Testis (tissue), 3 donors: ENCODE measurements around the gene CNOT8. TPM values are rescaled to one million over a fixed set of nuclear protein-coding genes. Genes with fewer than 3 reads are reported as not detected.

Experiments used
- DNase-seq: peaks from one replicate; pipeline ENCODE4 v3.0.0-alpha.2; 2019
- H3K27ac ChIP-seq, 2 donors: fragments of 200-600 bp; sonication (generic); one replicate each; pipeline ENCODE4 v1.5.1; 2019
- H3K27me3 ChIP-seq: fragments of 200-600 bp; sonication (generic); one replicate; pipeline ENCODE4 v1.5.1; 2019
- H3K36me3 ChIP-seq: fragments of 200-600 bp; sonication (generic); one replicate; pipeline ENCODE4 v1.5.1; 2017; ENCODE audit warnings: low read depth; ENCODE audit errors: missing control alignments
- H3K4me1 ChIP-seq: fragments of 200-600 bp; sonication (generic); one replicate; pipeline ENCODE4 v1.5.1; 2019
- H3K4me3 ChIP-seq, 2 donors: fragments of 200-600 bp; sonication (generic); one replicate each; pipeline ENCODE4 v1.5.1; 2017 to 2019
- H3K9me3 ChIP-seq: fragments of 200-600 bp; sonication (generic); one replicate; pipeline ENCODE4 v1.5.1; 2017
- CTCF ChIP-seq, 3 experiments: fragments of 450-650 bp in 2 of 3; fragments of 200-600 bp in 1 of 3; sonication (generic) in 1 of 3; IDR thresholded peaks; one replicate each; pipeline ENCODE4 v1.5.1; 2016 to 2019; ENCODE audit warnings: antibody characterized with exemption in 3 of 3, mild to moderate bottlenecking in 2 of 3, moderate library complexity in 1 of 3
- POLR2A ChIP-seq: fragments of 450-650 bp; IDR thresholded peaks from one replicate; pipeline ENCODE4 v1.6.1; 2017; ENCODE audit warnings: antibody characterized with exemption, mild to moderate bottlenecking, moderate library complexity
- WGBS, 2 donors: methylation state at CpG; one replicate each; pipeline ENCODE4 v1.1.5; 2018; 5-methylcytosine and 5-hydroxymethylcytosine counted together
- intact Hi-C: fragments of 100-400 bp; cut with DNase I; formaldehyde crosslinking; loops from one replicate; pipeline ENCODE4 v1.15.1; 2023; ENCODE audit warnings: low total_unique reads
- polyA plus RNA-seq: library from polyadenylated mRNA; stranded (reverse); fragments of 350-450 nt; fragmentation: Illumina TruSeq; extraction: RNeasy Lipid Tissue Mini Kit (QIAGEN cat#74804); gene quantifications from one replicate; pipeline ENCODE4 v1.2.3, GENCODE V29; 2014; ENCODE audit warnings: low read depth, low replicate concordance; ENCODE audit not compliant: insufficient read depth
- total RNA-seq, 2 donors: library from RNA; depleted of rRNA; stranded (reverse); fragments of >200 nt; gene quantifications; one replicate each; pipeline ENCODE4 v1.2.3, GENCODE V29; 2016

CNOT8 gene
- total and polyA plus RNA-seq, 3 donors from 2014 or later = 67.6 to 106 (median 103) TPM

GRCh38 chr5:154823605-154824004 lies 34.8 kb upstream of the CNOT8 start:
- Histone ChIP-seq H3K9me3 (no peaks in the 10 kb centered on the region), H3K27me3 (no peaks in the 10 kb centered on the region), H3K4me1 (peaks cover 8% of the 10 kb centered on the region), H3K4me3 (no peak overlapping the region), H3K36me3 (no peaks in the 10 kb centered on the region), H3K27ac (peak overlapping the region in 1 of 2 donors; percentile 0)
- no peak for TF ChIP-seq CTCF (IDR thresholded peaks at IDR 0.05)
- TF ChIP-seq POLR2A = no peak
- no peak for DNase-seq
- intact Hi-C loops = no loop called here
- WGBS, 2 donors = 87% methylated on average over 4 of the region's 4 CpGs

- intact Hi-C loops = no loop called here
- H3K4me3 ChIP-seq = no peak overlapping the region
- TF ChIP-seq CTCF (IDR thresholded peaks at IDR 0.05) = no peak
- no peak for TF ChIP-seq POLR2A
- no peaks in the 10 kb centered on the region for H3K27me3 ChIP-seq
- peaks cover 3% of the 10 kb centered on the region for H3K4me1 ChIP-seq
- no peaks in the 10 kb centered on the region for H3K9me3 ChIP-seq
- H3K27ac ChIP-seq = no peak overlapping the region
- DNase-seq = no peak
- no peaks in the 10 kb centered on the region for H3K36me3 ChIP-seq
- 98 to 100% methylated on average over 2 of the region's 2 CpGs for WGBS, 2 donors
Measured at GRCh38 chr5:154824070-154824469, 34.4 kb upstream of the CNOT8 start.

DNA sequence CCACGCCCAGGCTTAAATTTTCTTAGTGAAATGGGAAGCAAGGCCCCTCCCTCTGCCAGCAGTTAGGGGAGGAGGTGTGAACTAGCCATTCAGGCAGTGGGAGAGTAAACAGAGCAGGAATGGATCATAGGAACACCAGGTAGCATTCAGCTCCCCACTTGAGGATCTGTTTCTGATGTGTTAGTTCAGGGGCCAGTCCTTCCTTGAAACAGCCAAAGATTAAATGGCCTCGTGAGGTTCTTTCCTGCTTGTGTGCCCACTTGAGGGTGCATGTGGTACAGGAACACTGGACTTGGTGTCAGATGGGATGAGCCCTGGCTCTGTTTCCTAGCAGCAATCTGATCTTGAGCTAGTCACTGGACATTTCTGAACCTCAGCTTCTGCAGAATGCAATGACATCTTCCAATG lies 29.2 kb upstream of the CNOT8 start:
- Histone ChIP-seq H3K36me3 (no peaks in the 10 kb centered on the region), H3K4me3 (no peak overlapping the region), H3K27me3 (no peaks in the 10 kb centered on the region), H3K9me3 (no peaks in the 10 kb centered on the region), H3K27ac (no peak overlapping the region), H3K4me1 (no peaks in the 10 kb centered on the region)
- 79 to 83% methylated on average over 2 of the region's 2 CpGs for WGBS, 2 donors
- no peak for DNase-seq
- no peak for TF ChIP-seq POLR2A
- TF ChIP-seq CTCF (IDR thresholded peaks at IDR 0.05) = no peak
- intact Hi-C loops = no loop called here

GRCh38 chr5:154829589-154830218 lies 28.7 kb upstream of the CNOT8 start:
- no peak overlapping the region for H3K4me3 ChIP-seq
- DNase-seq = no peak
- no peaks in the 10 kb centered on the region for H3K9me3 ChIP-seq
- no peak overlapping the region for H3K27ac ChIP-seq
- no peaks in the 10 kb centered on the region for H3K36me3 ChIP-seq
- H3K27me3 ChIP-seq = no peaks in the 10 kb centered on the region
- TF ChIP-seq POLR2A = no peak
- no peak for TF ChIP-seq CTCF (IDR thresholded peaks at IDR 0.05)
- WGBS, 2 donors = 87 to 91% methylated on average over 4 of the region's 4 CpGs
- peaks cover 1% of the 10 kb centered on the region for H3K4me1 ChIP-seq
- intact Hi-C loops = no loop called here

GRCh38 chr5:154830219-154830595 lies 28.2 kb upstream of the CNOT8 start:
- H3K27ac ChIP-seq = no peak overlapping the region
- no peak for DNase-seq
- no peak for TF ChIP-seq CTCF (IDR thresholded peaks at IDR 0.05)
- H3K27me3 ChIP-seq = no peaks in the 10 kb centered on the region
- H3K4me1 ChIP-seq = peaks cover 6% of the 10 kb centered on the region
- 85 to 91% methylated on average over 7 of the region's 7 CpGs for WGBS, 2 donors
- no peaks in the 10 kb centered on the region for H3K9me3 ChIP-seq
- intact Hi-C loops = no loop called here
- H3K4me3 ChIP-seq = no peak overlapping the region
- no peaks in the 10 kb centered on the region for H3K36me3 ChIP-seq
